AG08396 (cell line): ENCODE data around the gene CFAP20DC.
"Not testable (repeated sequence)": the region's sequence is repeated elsewhere in the genome, so short reads cannot be mapped to it uniquely, and the experiment has no call there.

Experiments
- DNase-seq: peaks from one replicate; pipeline ENCODE4 v3.0.0; 2012; ENCODE audit warnings: low spot score, mixed read lengths

Gene CFAP20DC

GRCh38 chr3:58743296-58743695 is 306.5 kb downstream of the CFAP20DC start:
- no peak for DNase-seq

- DNase-seq = no peak
Observed at GRCh38 chr3:58742239-58742638, 307.6 kb downstream of the CFAP20DC start.

- DNase-seq = no peak
Observed at GRCh38 chr3:58737644-58738043, 312.2 kb downstream of the CFAP20DC start.

GRCh38 chr3:58731673-58732072 is 318.2 kb downstream of the CFAP20DC start:
- DNase-seq = no peak

GRCh38 chr3:58728723-58729122 is 321.1 kb downstream of the CFAP20DC start:
- DNase-seq = no peak

- DNase-seq = no peak
Observed at GRCh38 chr3:58725326-58725853, 324.4 kb downstream of the CFAP20DC start.

- DNase-seq = no peak
Observed at GRCh38 chr3:58724336-58724735, 325.5 kb downstream of the CFAP20DC start.

GRCh38 chr3:58723173-58723572 is 326.7 kb downstream of the CFAP20DC start:
- no peak for DNase-seq

GRCh38 chr3:58722561-58722960 is 327.3 kb downstream of the CFAP20DC start:
- DNase-seq = no peak

GRCh38 chr3:58720526-58720925 is 329.3 kb downstream of the CFAP20DC start:
- DNase-seq = no peak

- DNase-seq = no peak
Observed at GRCh38 chr3:58719684-58720083, 330.1 kb downstream of the CFAP20DC start.

GRCh38 chr3:58713715-58714401 is 336.0 kb downstream of the CFAP20DC start:
- DNase-seq = no peak

- no peak for DNase-seq
Observed at GRCh38 chr3:58711871-58712270, 338.0 kb downstream of the CFAP20DC start.

GRCh38 chr3:58708983-58709382 is 340.8 kb downstream of the CFAP20DC start:
- DNase-seq = not testable (repeated sequence)

- no peak for DNase-seq
Observed at GRCh38 chr3:58708116-58708791, 341.6 kb downstream of the CFAP20DC start.

- DNase-seq = no peak
Observed at GRCh38 chr3:58707390-58707930, 342.4 kb downstream of the CFAP20DC start.

- no peak for DNase-seq
Observed at GRCh38 chr3:58706395-58707167, 343.2 kb downstream of the CFAP20DC start.

GRCh38 chr3:58704745-58705144 is 345.1 kb downstream of the CFAP20DC start:
- DNase-seq = no peak

- DNase-seq = not testable (repeated sequence)
Observed at GRCh38 chr3:58704304-58704703, 345.5 kb downstream of the CFAP20DC start.

GRCh38 chr3:58698246-58698645 is 351.6 kb downstream of the CFAP20DC start:
- no peak for DNase-seq

- DNase-seq = no peak
Observed at GRCh38 chr3:58697561-58697960, 352.3 kb downstream of the CFAP20DC start.

- DNase-seq = not testable (repeated sequence)
Observed at GRCh38 chr3:58696813-58697212, 353.0 kb downstream of the CFAP20DC start.
